ENCODE measurements around the gene SERPINA1. TPM values are rescaled to one million over a fixed set of nuclear protein-coding genes. Genes with fewer than 3 reads are reported as not detected.

SERPINA1 gene
- total RNA-seq, 1 experiment from 2014 or later, result 9.1 TPM

- Histone ChIP-seq H2AFZ (ENCODE audit: low read depth, low read length, poor library complexity, severe bottlenecking) (no peak overlapping the region), H3K4me2 (ENCODE audit: low read length) (no peak overlapping the region), H3K36me3 (ENCODE audit: control insufficient read depth in 1 of 2, insufficient read depth in 2 of 2, low read length in 2 of 2) (no peaks in the 10 kb centered on the region), H3K4me1 (ENCODE audit: control insufficient read depth in 1 of 2, insufficient read depth in 2 of 2, low read length in 2 of 2) (peaks cover under 1 to 3% of the 10 kb centered on the region in 2 experiments; a peak in 3 of 4 replicates), H3K9me3 (ENCODE audit: control insufficient read depth in 1 of 2, insufficient read depth in 1 of 2, low read depth in 1 of 2, low read length in 2 of 2) (no peaks in the 10 kb centered on the region), H3K9me2 (ENCODE audit: insufficient read depth) (no peaks in the 10 kb centered on the region), H3K9ac (ENCODE audit: low read length) (no peak overlapping the region), H4K20me1 (ENCODE audit: insufficient read depth) (no peaks in the 10 kb centered on the region), H3K27me3 (ENCODE audit: insufficient read depth, low read length) (no peaks in the 10 kb centered on the region), H3K4me3 (replicated peaks in 1 of 2; ENCODE audit: low read depth in 1 of 2, low read length in 2 of 2) (no peak overlapping the region), H3K27ac (ENCODE audit: low read depth, low read length) (no peak overlapping the region), H3K79me2 (ENCODE audit: insufficient read depth, low read length) (no peaks in the 10 kb centered on the region)
- ATAC-seq (no peak), DNase-seq (ENCODE audit: low read depth, low spot score) (no peak)
- ChIA-PET CTCF (no interaction called here), POLR2A (no interaction called here), RAD21 (ENCODE audit: low non-redundant PET in 1 of 2, low total read pairs in 2 of 2, uncharacterized antibody in 2 of 2, unreplicated experiment in 2 of 2) (no interaction called here)
- intact Hi-C loops (cut with micrococcal nuclease), result no loop called here
- no peak for TF ChIP-seq FOSL1 (IDR thresholded peaks at IDR 0.05; ENCODE audit: low read depth)
- no peak for TF ChIP-seq RAD21 (IDR thresholded peaks at IDR 0.05; ENCODE audit: low read depth)
- no peak for TF ChIP-seq JUND (IDR thresholded peaks at IDR 0.05)
- TF ChIP-seq SIN3A (IDR thresholded peaks at IDR 0.05; ENCODE audit: low read depth), result no peak
- TF ChIP-seq YY1 (IDR thresholded peaks at IDR 0.05; ENCODE audit: extremely low read depth, insufficient replicate concordance, low read depth, low read length), result no peak
- TF ChIP-seq POLR2A (IDR thresholded peaks at IDR 0.05; ENCODE audit: borderline replicate concordance, extremely low read depth, insufficient read depth, insufficient read length), result no peak
- TF ChIP-seq ELF1 (IDR thresholded peaks at IDR 0.05; ENCODE audit: borderline replicate concordance, low read depth), result no peak
- TF ChIP-seq ZNF274 (IDR thresholded peaks at IDR 0.05; ENCODE audit: low read depth, low read length), result no peak
- TF ChIP-seq EZH2phosphoT487 (IDR thresholded peaks at IDR 0.05; ENCODE audit: borderline replicate concordance), result no peak
- no peak for TF ChIP-seq CEBPB (IDR thresholded peaks at IDR 0.05; ENCODE audit: low read depth)
- TF ChIP-seq CBX3 (IDR thresholded peaks at IDR 0.05; ENCODE audit: low read depth), result no peak
- TF ChIP-seq CTCF (IDR thresholded peaks at IDR 0.05 in 2 of 3, conservative IDR thresholded peaks at IDR 0.05 in 1 of 3; ENCODE audit: borderline replicate concordance in 1 of 3, insufficient read depth in 1 of 3, low read depth in 2 of 3, low read length in 2 of 3), result no peak
- TF ChIP-seq ZFX (IDR thresholded peaks at IDR 0.05), result no peak
- no peak for TF ChIP-seq EGR1 (IDR thresholded peaks at IDR 0.05; ENCODE audit: low read depth)
- TF ChIP-seq POLR2AphosphoS5 (IDR thresholded peaks at IDR 0.05; ENCODE audit: low read depth, low read length), result no peak
- TF ChIP-seq SP1 (IDR thresholded peaks at IDR 0.05; ENCODE audit: low read depth), result no peak
- no peak for TF ChIP-seq ZBTB33 (IDR thresholded peaks at IDR 0.05; ENCODE audit: extremely low read depth, insufficient replicate concordance, low read length)
- BruUV-seq (replicated peaks), result no TSS peak
Observed at GRCh38 chr14:94395888-94396574, 7.6 kb upstream of the SERPINA1 start.

Measured in HCT116 (cell line).